Stomach (tissue), 9 donors: ENCODE measurements around the gene PRMT1. TPM values are rescaled to one million over a fixed set of nuclear protein-coding genes. Genes with fewer than 3 reads are reported as not detected.

Source experiments
- DNase-seq, 2 donors: peaks; one replicate each; pipeline versions ENCODE4 v3.0.0 to v3.0.0-alpha.2; 2013 to 2019
- H3K27ac ChIP-seq, 5 donors: fragments of 200-600 bp in 4 of 5; sonication (generic) in 4 of 5; one replicate each; pipeline ENCODE4 v1.5.1; 2013 to 2019; ENCODE audit warnings: mild to moderate bottlenecking in 1 of 5, moderate library complexity in 1 of 5
- H3K27me3 ChIP-seq, 3 donors: fragments of 200-600 bp; sonication (generic); one replicate each; pipeline ENCODE4 v1.5.1; 2017 to 2019; ENCODE audit warnings: mixed run types in 1 of 3
- H3K36me3 ChIP-seq, 4 donors: fragments of 200-600 bp; sonication (generic); 1 replicate in 3 of 4; 2 replicates in 1 of 4; pipeline ENCODE4 v1.5.1; 2016 to 2019
- H3K4me1 ChIP-seq, 4 donors: fragments of 200-600 bp; sonication (generic); one replicate each; pipeline ENCODE4 v1.5.1; 2016 to 2019
- H3K4me3 ChIP-seq, 4 donors: fragments of 200-600 bp; sonication (generic) in 3 of 4; one replicate each; pipeline ENCODE4 v1.5.1; 2016 to 2019; ENCODE audit warnings: mild to moderate bottlenecking in 1 of 4
- H3K9me3 ChIP-seq, 4 donors: fragments of 200-600 bp; sonication (generic); one replicate each; pipeline ENCODE4 v1.5.1; 2016 to 2019
- EP300 ChIP-seq: sonication (generic); formaldehyde crosslinking; IDR thresholded peaks from one replicate; pipeline ENCODE4 v1.6.1; 2017; ENCODE audit warnings: antibody characterized with exemption
- POLR2A ChIP-seq, 4 donors: fragments of 450-650 bp; IDR thresholded peaks; one replicate each; pipeline ENCODE4 v1.6.1; 2016; ENCODE audit warnings: antibody characterized with exemption in 4 of 4, control low read depth in 2 of 4, mild to moderate bottlenecking in 1 of 4, moderate library complexity in 1 of 4
- POLR2AphosphoS5 ChIP-seq, 3 donors: sonication (generic); formaldehyde crosslinking; IDR thresholded peaks; one replicate each; pipeline ENCODE4 v1.6.1; 2016; ENCODE audit warnings: antibody characterized with exemption in 3 of 3
- WGBS, 5 donors: extraction: QIAGEN DNeasy Blood & Tissue Kit in 3 of 5; methylation state at CpG; one replicate each; pipeline versions ENCODE4 v1.1.5 to v1.1.7; 2013 to 2018; 5-methylcytosine and 5-hydroxymethylcytosine counted together
- intact Hi-C: fragments of 100-400 bp; cut with DNase I; formaldehyde crosslinking; loops from one replicate; pipeline ENCODE4 v1.15.1; 2023; ENCODE audit warnings: low total_unique reads
- polyA plus RNA-seq, 3 donors: library from polyadenylated mRNA; stranded (reverse); fragments of 200-250 nt; gene quantifications; one replicate each; pipeline ENCODE4 v1.2.3, GENCODE V29; 2013
- total RNA-seq, 5 donors: library from RNA; depleted of rRNA; stranded (reverse); fragments of >200 nt; gene quantifications; one replicate each; pipeline versions ENCODE4 v1.1.0 to v1.2.3, GENCODE V29; 2014 to 2016
- TF ChIP-seq, protein P1 (sequence below), 7 experiments: fragments of 450-650 bp in 4 of 7; fragments of 200-600 bp in 3 of 7; sonication (generic) in 3 of 7; IDR thresholded peaks; one replicate each; pipeline ENCODE4 v1.5.1; 2016 to 2019; ENCODE audit warnings: antibody characterized with exemption in 7 of 7, control low read depth in 2 of 7, mild to moderate bottlenecking in 1 of 7
- donor health status: healthy with polysubstance abuse.
- donor health status: Bipolar disorder and iron deficiency.
- donor health status: healthy.

Gene PRMT1
- total and polyA plus RNA-seq, 8 donors, result 53.3 to 131 (median 107) TPM

DNA sequence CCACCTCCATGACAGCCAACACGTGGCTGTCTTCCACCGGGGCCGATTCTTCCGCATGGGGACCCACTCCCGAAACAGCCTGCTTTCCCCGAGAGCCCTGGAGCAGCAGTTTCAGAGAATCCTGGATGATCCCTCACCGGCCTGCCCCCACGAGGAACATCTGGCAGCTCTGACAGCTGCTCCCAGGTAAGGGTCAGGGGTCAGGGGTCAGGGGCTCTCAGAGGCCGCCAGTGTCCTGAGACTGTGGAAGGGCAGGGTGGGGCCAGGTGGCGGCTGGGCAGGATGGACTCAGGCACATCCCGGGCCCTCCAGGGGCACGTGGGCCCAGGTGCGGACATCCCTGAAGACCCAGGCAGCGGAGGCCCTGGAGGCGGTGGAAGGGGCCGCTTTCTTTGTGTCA lies 28.8 kb downstream of the PRMT1 start:
- WGBS, 5 donors, result 80 to 89% (median 88%) methylated on average over 9 to 16 of the region's 16 CpGs
- intact Hi-C loops, result loop anchor here (10.0 kb wide), 1 partner anchor 89 kb away; no protein-coding TSS in a partner anchor
- Histone ChIP-seq H3K27ac (no peak overlapping the region), H3K36me3 (no peaks in the 10 kb centered on the region), H3K9me3 (no peaks in the 10 kb centered on the region), H3K4me1 (peaks cover 0 to 4% (median 0%) of the 10 kb centered on the region in 4 donors), H3K27me3 (peaks cover 0 to 14% (median 6%) of the 10 kb centered on the region in 3 donors), H3K4me3 (no peak overlapping the region)
- no peak for TF ChIP-seq EP300
- TF ChIP-seq, protein P1, sequence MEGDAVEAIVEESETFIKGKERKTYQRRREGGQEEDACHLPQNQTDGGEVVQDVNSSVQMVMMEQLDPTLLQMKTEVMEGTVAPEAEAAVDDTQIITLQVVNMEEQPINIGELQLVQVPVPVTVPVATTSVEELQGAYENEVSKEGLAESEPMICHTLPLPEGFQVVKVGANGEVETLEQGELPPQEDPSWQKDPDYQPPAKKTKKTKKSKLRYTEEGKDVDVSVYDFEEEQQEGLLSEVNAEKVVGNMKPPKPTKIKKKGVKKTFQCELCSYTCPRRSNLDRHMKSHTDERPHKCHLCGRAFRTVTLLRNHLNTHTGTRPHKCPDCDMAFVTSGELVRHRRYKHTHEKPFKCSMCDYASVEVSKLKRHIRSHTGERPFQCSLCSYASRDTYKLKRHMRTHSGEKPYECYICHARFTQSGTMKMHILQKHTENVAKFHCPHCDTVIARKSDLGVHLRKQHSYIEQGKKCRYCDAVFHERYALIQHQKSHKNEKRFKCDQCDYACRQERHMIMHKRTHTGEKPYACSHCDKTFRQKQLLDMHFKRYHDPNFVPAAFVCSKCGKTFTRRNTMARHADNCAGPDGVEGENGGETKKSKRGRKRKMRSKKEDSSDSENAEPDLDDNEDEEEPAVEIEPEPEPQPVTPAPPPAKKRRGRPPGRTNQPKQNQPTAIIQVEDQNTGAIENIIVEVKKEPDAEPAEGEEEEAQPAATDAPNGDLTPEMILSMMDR (IDR thresholded peaks at IDR 0.05), result no peak
- no peak for TF ChIP-seq POLR2A (IDR thresholded peaks at IDR 0.05)
- TF ChIP-seq POLR2AphosphoS5 (IDR thresholded peaks at IDR 0.05), result no peak
- DNase-seq, result no peak

DNA sequence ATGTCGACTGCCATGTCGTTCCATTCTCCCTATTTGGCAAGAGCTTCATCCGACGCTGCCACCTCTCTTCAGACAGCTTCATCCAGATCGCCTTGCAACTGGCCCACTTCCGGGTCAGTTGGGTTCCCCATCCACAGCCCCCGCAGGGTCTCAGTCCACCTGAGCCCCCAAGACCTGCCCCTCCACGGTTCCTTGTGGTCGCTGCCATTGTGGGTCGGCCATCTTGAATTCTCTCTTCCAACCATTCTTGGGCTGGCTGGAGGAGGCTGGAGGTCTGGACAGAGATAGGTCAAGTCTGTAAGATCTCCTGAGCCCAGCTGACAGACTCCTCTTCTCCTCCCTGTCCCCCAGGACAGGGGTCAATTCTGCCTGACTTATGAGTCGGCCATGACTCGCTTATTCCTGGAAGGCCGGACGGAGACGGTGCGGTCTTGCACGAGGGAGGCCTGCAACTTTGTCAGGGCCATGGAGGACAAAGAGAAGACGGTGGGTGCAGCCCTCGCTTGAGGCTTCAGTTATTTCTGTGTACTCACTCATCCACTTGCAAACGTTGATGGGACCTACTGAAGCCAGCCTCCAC lies 33.4 kb downstream of the PRMT1 start:
- H3K27ac ChIP-seq, result no peak overlapping the region
- H3K9me3 ChIP-seq, result no peaks in the 10 kb centered on the region
- H3K4me1 ChIP-seq, result no peaks in the 10 kb centered on the region
- no peak for DNase-seq
- no peaks in the 10 kb centered on the region for H3K36me3 ChIP-seq
- H3K27me3 ChIP-seq, result no peaks in the 10 kb centered on the region
- intact Hi-C loops, result no loop called here
- no peak overlapping the region for H3K4me3 ChIP-seq
- 90 to 95% (median 93%) methylated on average over 20 of the region's 20 CpGs for WGBS, 5 donors
- TF ChIP-seq EP300, result no peak
- TF ChIP-seq POLR2A (IDR thresholded peaks at IDR 0.05), result no peak
- TF ChIP-seq, protein P1 (IDR thresholded peaks at IDR 0.05), result no peak
- no peak for TF ChIP-seq POLR2AphosphoS5 (IDR thresholded peaks at IDR 0.05)

DNA sequence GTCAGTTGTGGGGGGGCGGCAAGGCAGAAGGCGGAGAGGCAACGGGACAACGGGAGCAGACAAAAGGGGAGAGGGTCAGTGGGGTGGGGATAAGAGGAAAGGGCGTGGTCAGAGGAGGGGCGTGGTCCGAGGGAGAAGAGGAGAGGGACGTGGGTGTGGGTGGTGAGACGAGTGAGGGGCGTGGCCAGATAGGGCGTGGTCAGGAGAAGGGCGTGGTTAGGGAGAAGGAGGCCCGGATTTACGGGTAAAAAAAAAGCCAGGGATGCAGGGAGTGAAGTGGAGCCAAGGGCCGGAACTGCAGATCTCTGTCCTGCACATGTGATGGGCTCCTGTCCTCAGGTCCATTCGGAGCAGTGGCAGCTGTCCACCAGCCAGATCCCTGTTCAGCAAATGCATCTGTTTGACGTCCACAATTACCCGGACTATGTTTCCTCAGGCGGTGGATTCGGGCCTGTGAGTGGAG lies 35.4 kb downstream of the PRMT1 start:
- TF ChIP-seq, protein P1 (IDR thresholded peaks at IDR 0.05), result no peak
- TF ChIP-seq POLR2A (IDR thresholded peaks at IDR 0.05) (no peak), EP300 (no peak), POLR2AphosphoS5 (IDR thresholded peaks at IDR 0.05) (no peak)
- no peak overlapping the region for H3K4me3 ChIP-seq
- peaks cover 0 to 3% (median 0%) of the 10 kb centered on the region in 4 donors for H3K4me1 ChIP-seq
- intact Hi-C loops, result no loop called here
- WGBS, 5 donors, result 51 to 61% (median 58%) methylated on average over 20 of the region's 20 CpGs
- no peaks in the 10 kb centered on the region for H3K27me3 ChIP-seq
- DNase-seq, result peak in 1 of 2 donors; percentile 36
- no peaks in the 10 kb centered on the region for H3K9me3 ChIP-seq
- no peak overlapping the region for H3K27ac ChIP-seq
- H3K36me3 ChIP-seq, result no peaks in the 10 kb centered on the region

DNA sequence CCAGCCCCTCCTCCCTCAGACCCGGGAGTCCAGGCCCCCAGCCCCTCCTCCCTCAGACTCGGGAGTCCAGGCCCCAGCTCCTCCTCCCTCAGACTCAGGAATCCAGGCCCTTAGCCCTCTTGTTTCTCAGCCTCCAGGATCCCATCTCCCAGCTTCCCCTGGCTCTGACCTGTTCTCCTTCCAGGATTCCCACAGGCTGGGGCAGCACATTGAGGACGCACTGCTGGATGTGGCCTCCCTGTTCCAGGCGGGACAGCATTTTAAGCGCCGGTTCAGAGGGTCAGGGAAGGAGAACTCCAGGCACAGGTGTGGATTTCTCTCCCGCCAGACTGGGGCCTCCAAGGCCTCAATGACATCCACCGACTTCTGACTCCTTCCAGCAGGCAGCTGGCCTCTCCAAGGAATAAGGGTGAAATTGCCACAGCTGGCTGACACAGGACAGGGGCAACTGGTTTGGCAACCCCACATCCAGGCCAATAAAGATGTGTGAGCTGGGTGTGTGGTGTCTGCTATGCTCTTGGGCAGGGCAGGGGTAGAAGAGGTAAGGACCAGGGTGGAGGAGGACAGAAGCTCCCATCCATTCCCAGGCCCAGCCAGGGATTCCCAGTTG lies 36.3 kb downstream of the PRMT1 start:
- peaks cover 0 to 12% (median 0%) of the 10 kb centered on the region in 4 donors for H3K4me1 ChIP-seq
- no peak overlapping the region for H3K27ac ChIP-seq
- no peaks in the 10 kb centered on the region for H3K9me3 ChIP-seq
- TF ChIP-seq POLR2AphosphoS5 (IDR thresholded peaks at IDR 0.05) (no peak), EP300 (no peak), POLR2A (IDR thresholded peaks at IDR 0.05) (no peak)
- TF ChIP-seq, protein P1 (IDR thresholded peaks at IDR 0.05), result no peak
- DNase-seq, result no peak
- no peaks in the 10 kb centered on the region for H3K27me3 ChIP-seq
- intact Hi-C loops, result no loop called here
- WGBS, 5 donors, result 69 to 92% (median 76%) methylated on average over 6 to 8 of the region's 8 CpGs
- H3K36me3 ChIP-seq, result no peaks in the 10 kb centered on the region
- no peak overlapping the region for H3K4me3 ChIP-seq
